GM18502 (cell line): ENCODE measurements around the gene AOAH.
"Not testable (repeated sequence)": the region's sequence is repeated elsewhere in the genome, so short reads cannot be mapped to it uniquely, and the experiment has no call there.

Source experiments
- ATAC-seq: cut with Tn5 transposase; IDR thresholded peaks from one replicate; pipeline ENCODE4 v1.9.1; 2021; ENCODE audit warnings: mild to moderate bottlenecking; ENCODE audit not compliant: unreplicated experiment, poor library complexity

The AOAH gene

GRCh38 chr7:36523371-36524101 lies 200.8 kb downstream of the AOAH start:
- ATAC-seq = no peak

DNA sequence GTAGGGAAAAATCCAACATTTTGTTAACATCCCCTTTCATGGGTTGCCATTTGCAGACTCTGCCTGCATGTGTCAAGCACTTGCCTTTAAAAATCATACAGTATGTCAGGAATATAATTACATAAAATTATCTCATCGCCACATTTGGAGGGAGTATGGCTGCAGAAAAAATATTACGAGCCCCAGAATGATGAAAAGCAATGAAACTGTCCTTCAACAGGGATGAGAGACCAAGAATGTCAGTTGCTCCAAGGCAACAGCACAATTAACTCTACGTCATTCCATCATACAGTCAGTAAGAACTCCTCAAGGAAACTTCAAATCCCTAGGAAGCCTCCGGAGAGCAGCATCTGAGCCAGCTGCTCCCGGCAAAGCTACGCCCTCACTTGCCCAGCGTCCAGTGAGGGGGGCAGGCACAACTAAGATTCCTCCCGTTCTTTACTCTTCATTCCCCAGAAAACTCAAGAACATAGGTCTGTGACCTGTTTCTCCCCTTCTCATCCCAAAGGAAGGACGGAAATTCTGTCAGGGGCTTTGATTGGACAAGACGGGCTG lies 201.8 kb downstream of the AOAH start:
- ATAC-seq = no peak

DNA sequence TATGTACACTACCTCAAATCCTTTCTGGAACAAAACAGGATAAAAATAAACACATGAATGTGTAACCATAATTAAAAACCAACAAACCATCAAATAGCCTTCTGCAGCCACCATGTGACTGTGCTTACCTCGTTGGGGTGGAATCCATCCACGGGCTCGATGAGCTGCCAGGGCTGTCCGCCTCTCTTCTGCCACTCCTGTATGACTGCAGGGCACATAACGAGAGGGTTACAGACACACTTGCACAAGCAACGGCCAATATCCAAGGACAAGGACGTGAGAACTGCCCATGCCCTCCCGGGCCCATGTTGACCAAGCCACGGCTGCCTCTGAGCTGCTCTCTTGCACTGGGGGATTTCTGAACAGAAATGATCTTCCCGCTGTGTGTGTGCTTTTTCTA lies 202.4 kb downstream of the AOAH start:
- no peak for ATAC-seq

GRCh38 chr7:36521133-36521532 lies 203.2 kb downstream of the AOAH start:
- no peak for ATAC-seq

DNA sequence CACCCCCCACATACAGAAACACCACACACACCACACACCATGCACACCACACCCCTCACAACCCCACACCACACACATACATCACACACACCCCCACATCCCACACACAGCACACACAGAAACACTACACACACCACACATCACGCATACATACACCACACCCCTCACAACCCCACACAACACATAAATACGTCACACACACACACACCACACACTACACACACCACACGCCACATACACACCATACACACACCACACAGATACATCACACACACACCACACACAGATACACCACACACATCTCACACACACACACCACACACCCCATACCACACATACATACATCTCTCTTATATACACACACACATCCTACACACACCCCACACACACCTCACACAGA lies 208.4 kb downstream of the AOAH start:
- no peak for ATAC-seq

DNA sequence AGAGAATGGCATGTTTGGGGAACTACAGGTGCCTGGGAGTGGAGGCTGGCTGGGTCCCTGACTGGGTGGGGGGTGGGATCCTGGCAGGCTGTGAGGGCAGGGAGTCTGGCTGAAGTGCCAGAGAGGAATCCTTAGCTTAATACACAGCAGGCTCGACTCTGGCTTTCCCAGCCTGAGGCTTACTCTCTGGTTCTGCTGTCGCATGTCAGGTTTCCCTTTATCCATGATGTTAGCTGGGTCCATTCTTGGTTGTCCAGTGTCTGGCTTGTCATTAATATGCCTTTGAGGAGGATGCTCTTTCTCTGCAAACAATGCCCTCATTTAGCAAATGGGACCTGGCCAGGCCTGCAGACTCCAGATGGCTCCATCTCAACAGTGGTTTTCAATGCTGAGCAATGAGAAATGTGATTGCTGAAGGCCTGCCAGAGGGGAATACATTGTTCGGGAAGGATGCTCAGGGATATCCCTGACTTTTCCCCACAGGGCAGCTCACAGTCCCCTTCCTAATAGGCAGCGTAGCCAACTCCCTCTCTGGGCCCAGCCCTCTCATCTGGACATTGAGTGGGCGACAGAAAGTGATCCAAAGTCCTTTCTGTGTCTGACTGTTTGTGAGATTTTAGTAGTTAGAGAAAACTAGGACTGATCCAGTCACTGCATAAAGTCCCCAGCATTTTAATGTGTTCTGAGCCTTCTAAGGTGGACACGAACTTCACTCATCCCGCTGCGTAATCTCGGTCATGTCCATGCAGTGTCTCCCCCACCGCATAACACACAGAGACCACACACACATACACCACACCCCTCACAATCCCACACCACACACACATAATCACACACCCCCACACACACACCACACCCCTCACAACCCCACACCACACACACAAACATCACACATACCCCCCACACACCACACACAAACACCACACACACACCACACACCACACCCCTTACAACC lies 209.7 kb downstream of the AOAH start:
- ATAC-seq = no peak

DNA sequence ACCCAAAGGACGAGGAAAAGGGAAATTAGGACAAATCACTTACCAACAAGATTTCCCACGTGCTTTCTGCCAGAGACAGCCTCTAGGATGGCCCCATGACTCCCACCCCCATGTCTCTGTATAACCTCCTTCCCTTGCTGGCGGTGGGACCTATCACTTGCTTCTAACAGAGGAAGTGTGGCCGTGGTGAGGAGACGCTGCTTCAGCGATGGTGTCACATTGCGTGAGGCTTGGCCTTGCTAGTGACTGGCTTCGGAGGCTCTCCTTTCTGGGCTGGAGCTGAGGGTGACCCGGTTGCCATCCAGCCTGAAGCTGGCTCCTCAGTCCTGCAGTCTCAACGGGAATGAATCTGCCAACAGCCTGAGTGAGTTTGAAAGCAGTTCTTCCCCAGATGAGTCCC lies 210.9 kb downstream of the AOAH start:
- no peak for ATAC-seq

DNA sequence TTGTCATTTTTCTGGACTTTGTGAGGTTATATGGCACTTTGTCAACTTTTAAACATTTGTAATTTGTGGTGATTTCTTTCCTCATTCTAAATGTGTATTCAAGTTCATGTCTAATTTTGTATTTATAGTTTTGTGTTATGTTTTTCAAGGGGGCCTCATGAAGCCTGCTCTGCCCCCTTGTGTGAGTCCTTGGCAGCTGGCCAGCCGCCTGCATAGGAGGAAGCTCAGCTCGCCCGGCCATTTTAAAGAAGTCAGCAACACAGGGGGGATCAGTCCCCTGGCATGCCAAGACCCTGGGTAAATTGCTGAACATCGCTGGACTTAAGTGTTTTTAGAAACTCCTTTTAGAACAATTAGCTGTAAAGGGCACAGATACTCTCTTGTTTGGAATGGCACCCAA lies 211.7 kb downstream of the AOAH start:
- ATAC-seq = no peak

GRCh38 chr7:36509962-36510361 lies 214.3 kb downstream of the AOAH start:
- ATAC-seq = no peak

- no peak for ATAC-seq
These were observed 216.5 kb downstream of the AOAH start for GRCh38 chr7:36507475-36508440.

DNA sequence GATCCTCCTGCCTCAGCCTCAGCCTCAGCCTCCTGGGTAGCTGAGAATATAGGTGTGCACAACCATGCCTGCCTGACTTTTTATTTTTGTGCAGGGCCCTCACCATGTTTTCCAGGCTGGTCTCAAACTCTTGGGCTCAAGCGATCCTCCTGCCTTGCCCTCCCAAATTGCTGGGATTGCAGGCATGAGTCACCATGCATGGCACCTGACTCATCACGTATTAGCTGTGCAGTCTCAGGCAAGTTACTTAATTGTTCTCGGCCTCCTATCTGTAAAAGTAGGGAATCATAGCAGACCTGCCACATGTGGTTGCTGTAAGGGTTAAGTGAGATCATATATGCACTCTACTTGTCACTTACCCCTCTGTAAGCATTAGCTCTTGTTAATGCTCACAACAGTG lies 217.5 kb downstream of the AOAH start:
- no peak for ATAC-seq

GRCh38 chr7:36506130-36506798 lies 218.0 kb downstream of the AOAH start:
- ATAC-seq = no peak

GRCh38 chr7:36504617-36505016 lies 219.7 kb downstream of the AOAH start:
- ATAC-seq = not testable (repeated sequence)

DNA sequence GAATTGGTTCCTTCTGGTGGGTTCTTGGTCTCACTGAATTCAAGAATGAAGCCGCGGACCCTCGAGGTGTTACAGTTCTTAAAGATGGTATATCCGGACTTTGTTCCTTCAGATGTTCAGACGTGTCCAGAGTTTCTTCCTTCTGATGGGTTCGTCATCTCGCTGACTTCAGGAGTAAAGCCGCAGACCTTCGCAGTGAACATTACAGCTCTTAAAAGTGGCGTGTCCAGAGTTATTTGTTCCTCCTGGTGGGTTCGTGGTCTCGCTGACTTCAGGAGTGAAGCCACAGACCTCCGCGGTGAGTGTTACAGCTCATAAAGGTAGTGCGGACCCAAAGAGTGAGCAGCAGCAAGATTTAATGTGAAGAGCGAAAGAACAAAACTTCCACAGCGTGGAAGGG lies 220.1 kb downstream of the AOAH start:
- ATAC-seq = not testable (repeated sequence)

DNA sequence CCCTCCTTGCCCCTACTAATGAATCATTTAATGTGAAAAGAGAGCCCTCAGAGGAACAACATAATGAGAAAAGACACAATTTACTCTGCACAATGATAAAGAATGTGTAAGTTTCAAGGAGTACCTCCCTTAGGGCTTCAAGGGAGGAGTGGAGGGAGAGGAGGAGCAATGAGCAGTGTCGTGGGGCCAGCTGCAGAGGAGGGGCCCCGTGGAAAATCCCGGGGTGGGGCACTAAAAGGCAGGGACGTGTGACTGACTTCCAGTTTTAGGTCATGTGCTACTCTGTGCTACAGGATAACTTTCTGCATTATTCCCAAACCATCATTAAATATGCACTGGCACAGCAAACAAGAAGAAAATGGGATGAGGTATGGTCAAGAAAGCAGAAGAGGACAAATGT lies 226.5 kb downstream of the AOAH start:
- ATAC-seq = no peak

DNA sequence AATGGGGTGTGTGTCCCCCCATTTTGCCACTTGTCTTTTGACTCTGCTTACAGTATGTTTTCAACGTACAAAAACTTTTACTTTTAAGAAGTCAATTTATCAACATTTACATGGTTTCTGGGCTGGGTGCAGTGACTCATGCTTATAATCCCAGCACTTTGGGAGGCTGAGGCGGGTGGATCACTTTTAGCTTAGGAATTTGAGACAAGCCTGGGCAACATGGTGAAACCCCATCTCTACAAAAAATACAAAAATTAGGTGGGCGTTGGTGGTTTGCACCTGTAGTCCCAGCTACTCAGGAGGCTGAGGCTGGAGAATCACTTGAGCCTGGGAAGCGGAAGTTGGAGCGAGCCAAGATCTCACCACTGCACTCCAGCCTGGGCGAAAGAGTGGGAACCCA lies 227.1 kb downstream of the AOAH start:
- not testable (repeated sequence) for ATAC-seq

- no peak for ATAC-seq
These were observed 227.7 kb downstream of the AOAH start for GRCh38 chr7:36496576-36496975.

- ATAC-seq = no peak
These were observed 233.0 kb downstream of the AOAH start for GRCh38 chr7:36491317-36491716.

DNA sequence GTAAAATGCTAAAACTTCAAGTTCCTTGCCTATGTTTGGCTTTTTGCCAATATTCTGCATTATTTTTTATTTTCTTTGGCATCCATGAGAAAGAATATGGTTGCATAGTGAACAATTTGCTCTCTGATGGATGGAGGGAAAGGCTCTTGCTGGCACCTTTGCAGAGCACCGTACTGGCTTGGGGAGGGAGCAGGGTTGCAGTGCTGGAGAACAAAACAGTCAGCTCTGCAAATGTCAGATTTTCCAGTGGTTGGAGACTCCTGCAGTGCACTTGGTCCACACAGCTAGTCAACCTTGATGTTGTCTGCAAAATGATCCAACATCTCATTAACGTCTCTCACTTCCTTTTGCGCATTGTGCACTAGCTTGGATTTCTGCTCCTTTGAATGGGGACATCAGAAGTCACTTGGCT lies 233.9 kb downstream of the AOAH start:
- ATAC-seq = no peak

DNA sequence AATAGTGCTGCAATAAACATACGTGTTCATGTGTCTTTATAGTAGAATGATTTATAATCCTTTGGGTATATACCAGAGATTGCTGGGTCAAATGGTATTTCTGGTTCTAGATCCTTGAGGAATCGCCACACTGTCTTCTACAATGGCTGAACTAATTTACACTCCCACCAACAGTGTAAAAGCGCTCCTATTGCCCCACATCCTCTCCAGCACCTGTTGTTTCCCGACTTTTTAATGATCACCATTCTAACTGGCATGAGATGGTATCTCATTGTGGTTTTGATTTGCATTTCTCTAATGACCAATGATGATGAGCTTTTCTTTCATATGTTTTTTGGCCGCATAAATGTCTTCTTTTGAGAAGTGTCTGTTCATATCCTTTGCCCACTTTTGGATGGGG lies 235.6 kb downstream of the AOAH start:
- not testable (repeated sequence) for ATAC-seq
